GM23338 (cell line): ENCODE measurements around the gene ZBP1. TPM values are rescaled to one million over a fixed set of nuclear protein-coding genes. Genes with fewer than 3 reads are reported as not detected.

ENCODE experiments used
- ATAC-seq: fragments of 200-7000 bp; cut with Tn5 transposase; 3 replicates; pipeline ENCODE4 v1.9.1; 2020
- DNase-seq: peaks from one replicate; pipeline ENCODE4 v3.0.0-alpha.2; 2015; ENCODE audit warnings: low spot score
- H2AFZ ChIP-seq: fragments of 200-600 bp; sonication (generic); 2 replicates; pipeline ENCODE4 v1.8.0; 2016; ENCODE audit warnings: antibody characterized with exemption, mild to moderate bottlenecking, moderate library complexity
- H3F3A ChIP-seq: fragments of 200-600 bp; sonication (generic); replicated peaks from 2 replicates; pipeline ENCODE4 v1.8.0; 2017; ENCODE audit warnings: antibody characterized with exemption, mixed run types, low read depth
- H3K27ac ChIP-seq: fragments of 200-600 bp; sonication (generic); 2 replicates; pipeline ENCODE4 v1.6.1; 2016; ENCODE audit warnings: low read depth
- H3K27me3 ChIP-seq: fragments of 200-600 bp; sonication (generic); 2 replicates; pipeline ENCODE4 v1.8.0; 2016; ENCODE audit warnings: mild to moderate bottlenecking, mixed run types, moderate library complexity; ENCODE audit not compliant: insufficient read depth
- H3K36me3 ChIP-seq: fragments of 200-600 bp; sonication (generic); 2 replicates; pipeline ENCODE4 v1.8.0; 2016; ENCODE audit warnings: mild to moderate bottlenecking; ENCODE audit not compliant: insufficient read depth
- H3K4me1 ChIP-seq: fragments of 200-600 bp; sonication (generic); 2 replicates; pipeline ENCODE4 v1.8.0; 2016; ENCODE audit warnings: mild to moderate bottlenecking, moderate library complexity; ENCODE audit not compliant: insufficient read depth
- H3K4me2 ChIP-seq: fragments of 200-600 bp; sonication (generic); 2 replicates; pipeline ENCODE4 v1.7.1; 2017; ENCODE audit warnings: mixed run types
- H3K4me3 ChIP-seq: fragments of 200-600 bp; sonication (generic); 2 replicates; pipeline ENCODE4 v1.6.1; 2016; ENCODE audit warnings: mixed run types
- H3K79me2 ChIP-seq: fragments of 200-600 bp; sonication (generic); replicated peaks from 2 replicates; pipeline ENCODE4 v1.8.0; 2017; ENCODE audit warnings: mild to moderate bottlenecking; ENCODE audit not compliant: insufficient read depth
- H3K9me2 ChIP-seq: fragments of 200-600 bp; sonication (generic); 2 replicates; pipeline ENCODE4 v1.8.0; 2017; ENCODE audit not compliant: insufficient read depth
- H4K20me1 ChIP-seq: fragments of 200-600 bp; sonication (generic); replicated peaks from 2 replicates; pipeline ENCODE4 v1.8.0; 2017; ENCODE audit warnings: mild to moderate bottlenecking; ENCODE audit not compliant: insufficient read depth
- H3K27ac Mint-ChIP-seq: 2 replicates; pipeline ENCODE4 v1.8.0; 2020; ENCODE audit warnings: inconsistent platforms, mild to moderate bottlenecking, moderate library complexity, mixed read lengths
- H3K27me3 Mint-ChIP-seq: 3 replicates; pipeline ENCODE4 v1.8.0; 2022; ENCODE audit warnings: low read depth, mild to moderate bottlenecking, moderate library complexity, mixed read lengths, inconsistent platforms; ENCODE audit not compliant: insufficient read depth, poor library complexity
- H3K36me3 Mint-ChIP-seq: 3 replicates; pipeline ENCODE4 v1.8.0; 2021; ENCODE audit warnings: low read depth, mild to moderate bottlenecking, inconsistent platforms, moderate library complexity, mixed read lengths
- H3K4me1 Mint-ChIP-seq: 3 replicates; pipeline ENCODE4 v1.8.0; 2020; ENCODE audit warnings: mild to moderate bottlenecking, inconsistent platforms, mixed read lengths
- H3K4me3 Mint-ChIP-seq: 3 replicates; pipeline ENCODE4 v1.8.0; 2021; ENCODE audit warnings: moderate library complexity, mild to moderate bottlenecking, inconsistent platforms, mixed read lengths
- H3K9me3 Mint-ChIP-seq: 3 replicates; pipeline ENCODE4 v1.8.0; 2020; ENCODE audit warnings: moderate library complexity, mild to moderate bottlenecking, inconsistent platforms, mixed read lengths
- CREB1 ChIP-seq: fragments of 250-450 bp; sonication (Bioruptor Pico); IDR thresholded peaks from 2 replicates; pipeline ENCODE4 v1.5.0; 2020; ENCODE audit warnings: low read depth, mild to moderate bottlenecking, moderate library complexity
- EZH2 ChIP-seq: fragments of 200-600 bp; sonication (generic); IDR thresholded peaks from one replicate; pipeline ENCODE4 v1.8.0; 2017; ENCODE audit warnings: antibody characterized with exemption, mild to moderate bottlenecking, low read depth; ENCODE audit not compliant: unreplicated experiment
- EZH2phosphoT487 ChIP-seq: fragments of 200-600 bp; sonication (generic); IDR thresholded peaks from one replicate; pipeline ENCODE4 v1.8.1; 2018; ENCODE audit warnings: antibody characterized with exemption; ENCODE audit not compliant: unreplicated experiment
- JUNB ChIP-seq: IDR thresholded peaks from one replicate; pipeline ENCODE4 v1.6.1; 2016; ENCODE audit warnings: antibody characterized with exemption; ENCODE audit not compliant: unreplicated experiment
- POLR2AphosphoS5 ChIP-seq: IDR thresholded peaks from 2 replicates; pipeline ENCODE4 v1.6.1; 2016; ENCODE audit warnings: antibody characterized with exemption, low read depth
- STAT1 ChIP-seq: IDR thresholded peaks from one replicate; pipeline ENCODE4 v1.6.1; 2016; ENCODE audit warnings: antibody characterized with exemption; ENCODE audit not compliant: unreplicated experiment
- ZNF114 ChIP-seq: fragments of 250-450 bp; sonication (Bioruptor Pico); IDR thresholded peaks from 2 replicates; pipeline ENCODE4 v1.5.0; 2020; ENCODE audit warnings: mild to moderate bottlenecking, moderate library complexity
- ZNF331 ChIP-seq: fragments of 250-450 bp; sonication (Bioruptor Pico); IDR thresholded peaks from 2 replicates; pipeline ENCODE4 v1.5.0; 2020; ENCODE audit warnings: low read depth, mild to moderate bottlenecking, moderate library complexity
- polyA plus RNA-seq: library from polyadenylated mRNA; unstranded; fragments of >200 nt; fragmentation: Nextera tagmentation; extraction: Ambion mirVana; gene quantifications from 2 replicates; pipeline ENCODE4 v1.2.1, GENCODE V29; 2016
- total RNA-seq: library from RNA; depleted of rRNA; stranded (reverse); fragments of >200 nt; shearing (Covaris generic); gene quantifications from 2 replicates; pipeline ENCODE4 v1.2.3, GENCODE V29; 2014
- TF ChIP-seq, protein P1 (sequence below): IDR thresholded peaks from 2 replicates; pipeline ENCODE4 v1.6.1; 2016; ENCODE audit warnings: antibody characterized with exemption
- TF ChIP-seq, protein P2 (sequence below): IDR thresholded peaks from one replicate; pipeline ENCODE4 v1.6.1; 2018; ENCODE audit warnings: antibody characterized with exemption; ENCODE audit not compliant: unreplicated experiment

Gene ZBP1
- total and polyA plus RNA-seq, 2 experiments from 2014 or later = not detected

DNA sequence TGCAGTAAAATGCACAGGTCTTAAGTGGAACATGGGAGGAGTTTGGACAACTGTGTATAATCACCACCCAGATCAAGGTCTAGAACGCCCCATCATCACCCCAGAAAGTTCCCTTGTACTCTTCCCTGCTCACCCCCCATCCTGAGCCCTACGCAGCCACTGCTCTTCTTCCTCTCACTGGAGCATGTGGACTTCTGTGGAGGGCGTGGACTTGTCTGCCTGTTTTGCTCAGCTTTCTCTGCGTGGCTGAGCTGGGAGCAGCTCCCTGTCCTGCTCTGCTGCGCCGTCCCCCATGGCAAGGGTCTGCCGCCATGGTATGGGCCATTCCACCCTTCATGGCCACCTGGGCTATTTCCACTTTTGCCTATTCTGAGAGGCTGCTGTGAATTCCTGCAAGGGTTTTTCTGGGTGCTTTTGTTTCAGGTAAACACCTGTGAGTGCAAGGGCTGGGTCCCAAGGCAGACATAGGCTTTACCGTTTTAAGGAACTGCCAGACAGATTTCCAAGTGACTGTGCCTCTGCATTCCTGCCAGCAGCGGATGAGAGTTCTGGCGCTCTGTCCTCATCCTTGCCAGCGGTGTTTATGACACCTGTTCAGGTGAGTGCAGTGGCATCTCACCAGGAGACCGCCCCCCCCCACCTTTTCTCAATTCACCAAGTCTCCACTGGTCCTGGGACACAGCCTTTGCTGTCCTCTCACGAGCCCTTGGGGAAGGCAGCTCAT lies 39.6 kb downstream of the ZBP1 start:
- Histone ChIP-seq H3K79me2 (no peaks in the 10 kb centered on the region), H3K4me2 (no peak overlapping the region), H3K4me3 (no peak overlapping the region), H4K20me1 (no peaks in the 10 kb centered on the region), H3K9me2 (no peaks in the 10 kb centered on the region), H3K27ac (no peak overlapping the region), H3F3A (no peaks in the 10 kb centered on the region), H3K36me3 (no peaks in the 10 kb centered on the region), H3K4me1 (no peaks in the 10 kb centered on the region), H2AFZ (no peak overlapping the region), H3K27me3 (no peaks in the 10 kb centered on the region)
- H3K4me3 Mint-ChIP-seq = no peak overlapping the region
- TF ChIP-seq STAT1 = no peak
- no peak for TF ChIP-seq EZH2
- TF ChIP-seq, protein P1, sequence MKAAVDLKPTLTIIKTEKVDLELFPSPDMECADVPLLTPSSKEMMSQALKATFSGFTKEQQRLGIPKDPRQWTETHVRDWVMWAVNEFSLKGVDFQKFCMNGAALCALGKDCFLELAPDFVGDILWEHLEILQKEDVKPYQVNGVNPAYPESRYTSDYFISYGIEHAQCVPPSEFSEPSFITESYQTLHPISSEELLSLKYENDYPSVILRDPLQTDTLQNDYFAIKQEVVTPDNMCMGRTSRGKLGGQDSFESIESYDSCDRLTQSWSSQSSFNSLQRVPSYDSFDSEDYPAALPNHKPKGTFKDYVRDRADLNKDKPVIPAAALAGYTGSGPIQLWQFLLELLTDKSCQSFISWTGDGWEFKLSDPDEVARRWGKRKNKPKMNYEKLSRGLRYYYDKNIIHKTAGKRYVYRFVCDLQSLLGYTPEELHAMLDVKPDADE = no peak
- no peak overlapping the region for H3K27ac Mint-ChIP-seq
- DNase-seq (no peak), ATAC-seq (no peak)
- no peaks in the 10 kb centered on the region for H3K9me3 Mint-ChIP-seq
- peaks cover 14% of the 10 kb centered on the region for H3K4me1 Mint-ChIP-seq
- no peaks in the 10 kb centered on the region for H3K36me3 Mint-ChIP-seq
- H3K27me3 Mint-ChIP-seq = peaks cover 27% of the 10 kb centered on the region

DNA sequence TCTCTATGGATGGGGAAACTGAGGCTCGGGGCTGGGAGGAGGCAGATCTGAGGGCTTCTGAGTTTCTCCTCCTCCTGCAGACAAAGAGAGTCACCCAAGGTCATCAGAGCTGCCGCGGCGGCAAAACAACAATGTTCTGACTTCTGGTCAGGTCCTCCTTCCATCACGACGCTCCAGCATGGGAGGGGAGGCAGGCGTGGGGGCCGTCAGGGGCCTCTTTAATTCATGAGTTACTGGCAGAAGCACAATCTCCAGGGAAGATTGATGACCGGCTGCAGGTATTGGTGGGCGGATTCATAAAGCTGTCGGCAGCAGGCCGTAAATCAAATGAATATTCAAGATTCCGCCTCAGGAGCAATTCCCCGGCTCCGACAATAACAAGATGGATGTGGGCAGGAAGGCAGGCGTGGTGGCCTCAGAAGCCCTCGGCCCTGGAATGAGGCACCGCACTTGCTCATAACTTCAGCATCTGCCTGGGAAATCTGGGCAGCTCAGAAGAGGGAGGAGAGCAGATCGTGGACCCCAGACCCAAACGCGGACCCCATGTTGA lies 40.3 kb downstream of the ZBP1 start:
- no peak overlapping the region for H3K4me3 ChIP-seq
- no peak overlapping the region for H2AFZ ChIP-seq
- H3K36me3 Mint-ChIP-seq = no peaks in the 10 kb centered on the region
- no peaks in the 10 kb centered on the region for H3F3A ChIP-seq
- peaks cover 14% of the 10 kb centered on the region for H3K4me1 Mint-ChIP-seq
- no peak overlapping the region for H3K27ac ChIP-seq
- TF ChIP-seq EZH2phosphoT487 = no peak
- TF ChIP-seq CREB1 (CRISPR knock-in tag) = no peak
- no peak for TF ChIP-seq ZNF331 (CRISPR knock-in tag)
- TF ChIP-seq STAT1 = no peak
- H3K4me2 ChIP-seq = no peak overlapping the region
- no peaks in the 10 kb centered on the region for H3K79me2 ChIP-seq
- no peak for DNase-seq
- H3K27me3 ChIP-seq = no peaks in the 10 kb centered on the region
- H3K27me3 Mint-ChIP-seq = peaks cover 26% of the 10 kb centered on the region
- no peaks in the 10 kb centered on the region for H3K9me2 ChIP-seq
- H3K36me3 ChIP-seq = no peaks in the 10 kb centered on the region
- H3K9me3 Mint-ChIP-seq = no peaks in the 10 kb centered on the region
- no peak for ATAC-seq
- no peak overlapping the region for H3K27ac Mint-ChIP-seq
- H4K20me1 ChIP-seq = no peaks in the 10 kb centered on the region
- H3K4me1 ChIP-seq = no peaks in the 10 kb centered on the region
- H3K4me3 Mint-ChIP-seq = no peak overlapping the region

DNA sequence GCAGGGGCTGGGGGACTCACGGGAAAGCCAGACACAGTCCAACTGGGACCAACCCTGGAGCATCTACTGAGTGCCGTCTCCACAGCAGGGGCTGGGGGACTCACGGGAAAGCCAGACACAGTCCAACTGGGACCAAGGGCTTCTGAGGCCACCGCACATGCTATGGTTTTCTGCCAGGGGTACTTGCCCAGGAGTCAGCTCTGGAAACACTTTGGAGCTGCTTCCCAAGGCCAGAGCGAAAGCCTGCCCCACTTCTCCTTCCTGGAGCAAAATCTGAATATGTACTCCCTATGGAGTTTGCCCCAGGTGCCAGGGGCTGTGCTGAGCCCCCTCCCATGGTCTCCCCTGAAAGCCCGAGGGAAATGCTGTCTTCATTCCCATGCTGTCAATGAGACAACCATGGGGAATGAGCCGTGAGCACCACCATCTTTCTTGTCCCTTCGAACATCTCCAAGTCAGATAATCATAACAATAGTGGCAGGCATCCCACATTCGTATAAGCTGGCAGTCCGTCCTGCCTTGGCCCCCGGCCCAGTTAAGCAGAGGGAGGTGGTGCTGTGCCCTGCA lies 40.8 kb downstream of the ZBP1 start:
- Mint-ChIP-seq H3K27me3 (peaks cover 23% of the 10 kb centered on the region), H3K4me1 (peaks cover 14% of the 10 kb centered on the region), H3K4me3 (no peak overlapping the region), H3K27ac (no peak overlapping the region), H3K9me3 (no peaks in the 10 kb centered on the region), H3K36me3 (no peaks in the 10 kb centered on the region)
- H2AFZ ChIP-seq = no peak overlapping the region
- H3K9me2 ChIP-seq = no peaks in the 10 kb centered on the region
- H3K79me2 ChIP-seq = no peaks in the 10 kb centered on the region
- DNase-seq = no peak
- no peaks in the 10 kb centered on the region for H3K36me3 ChIP-seq
- H4K20me1 ChIP-seq = no peaks in the 10 kb centered on the region
- no peaks in the 10 kb centered on the region for H3K4me1 ChIP-seq
- H3K27ac ChIP-seq = no peak overlapping the region
- H3K4me2 ChIP-seq = no peak overlapping the region
- ATAC-seq = no peak
- H3F3A ChIP-seq = no peaks in the 10 kb centered on the region
- no peak overlapping the region for H3K4me3 ChIP-seq
- H3K27me3 ChIP-seq = no peaks in the 10 kb centered on the region
- no peak for TF ChIP-seq ZNF331 (CRISPR knock-in tag)
- no peak for TF ChIP-seq CREB1 (CRISPR knock-in tag)
- TF ChIP-seq, protein P2, sequence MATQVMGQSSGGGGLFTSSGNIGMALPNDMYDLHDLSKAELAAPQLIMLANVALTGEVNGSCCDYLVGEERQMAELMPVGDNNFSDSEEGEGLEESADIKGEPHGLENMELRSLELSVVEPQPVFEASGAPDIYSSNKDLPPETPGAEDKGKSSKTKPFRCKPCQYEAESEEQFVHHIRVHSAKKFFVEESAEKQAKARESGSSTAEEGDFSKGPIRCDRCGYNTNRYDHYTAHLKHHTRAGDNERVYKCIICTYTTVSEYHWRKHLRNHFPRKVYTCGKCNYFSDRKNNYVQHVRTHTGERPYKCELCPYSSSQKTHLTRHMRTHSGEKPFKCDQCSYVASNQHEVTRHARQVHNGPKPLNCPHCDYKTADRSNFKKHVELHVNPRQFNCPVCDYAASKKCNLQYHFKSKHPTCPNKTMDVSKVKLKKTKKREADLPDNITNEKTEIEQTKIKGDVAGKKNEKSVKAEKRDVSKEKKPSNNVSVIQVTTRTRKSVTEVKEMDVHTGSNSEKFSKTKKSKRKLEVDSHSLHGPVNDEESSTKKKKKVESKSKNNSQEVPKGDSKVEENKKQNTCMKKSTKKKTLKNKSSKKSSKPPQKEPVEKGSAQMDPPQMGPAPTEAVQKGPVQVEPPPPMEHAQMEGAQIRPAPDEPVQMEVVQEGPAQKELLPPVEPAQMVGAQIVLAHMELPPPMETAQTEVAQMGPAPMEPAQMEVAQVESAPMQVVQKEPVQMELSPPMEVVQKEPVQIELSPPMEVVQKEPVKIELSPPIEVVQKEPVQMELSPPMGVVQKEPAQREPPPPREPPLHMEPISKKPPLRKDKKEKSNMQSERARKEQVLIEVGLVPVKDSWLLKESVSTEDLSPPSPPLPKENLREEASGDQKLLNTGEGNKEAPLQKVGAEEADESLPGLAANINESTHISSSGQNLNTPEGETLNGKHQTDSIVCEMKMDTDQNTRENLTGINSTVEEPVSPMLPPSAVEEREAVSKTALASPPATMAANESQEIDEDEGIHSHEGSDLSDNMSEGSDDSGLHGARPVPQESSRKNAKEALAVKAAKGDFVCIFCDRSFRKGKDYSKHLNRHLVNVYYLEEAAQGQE = no peak
- no peak for TF ChIP-seq EZH2phosphoT487
- TF ChIP-seq EZH2 = no peak
- TF ChIP-seq JUNB = no peak
- TF ChIP-seq ZNF114 (CRISPR knock-in tag) = no peak
- no peak for TF ChIP-seq POLR2AphosphoS5
